GM21526 (cell line): ENCODE measurements around the gene NPW.
A peak's percentile ranks its signal among the peaks of the same experiment; 100 is the strongest.
"Not testable (repeated sequence)": the region's sequence is repeated elsewhere in the genome, so short reads cannot be mapped to it uniquely, and the experiment has no call there.

Experiments used
- ATAC-seq: cut with Tn5 transposase; IDR thresholded peaks from one replicate; pipeline ENCODE4 v1.9.1; 2021; ENCODE audit warnings: moderate library complexity; ENCODE audit not compliant: unreplicated experiment, low FRiP score

NPW gene

GRCh38 chr16:2001035-2001434 is 18.6 kb upstream of the NPW start:
- ATAC-seq = no peak

- ATAC-seq = no peak
These were observed 17.9 kb upstream of the NPW start for GRCh38 chr16:2001456-2002355.

GRCh38 chr16:2002406-2003230 is 17.0 kb upstream of the NPW start:
- ATAC-seq = no peak

DNA sequence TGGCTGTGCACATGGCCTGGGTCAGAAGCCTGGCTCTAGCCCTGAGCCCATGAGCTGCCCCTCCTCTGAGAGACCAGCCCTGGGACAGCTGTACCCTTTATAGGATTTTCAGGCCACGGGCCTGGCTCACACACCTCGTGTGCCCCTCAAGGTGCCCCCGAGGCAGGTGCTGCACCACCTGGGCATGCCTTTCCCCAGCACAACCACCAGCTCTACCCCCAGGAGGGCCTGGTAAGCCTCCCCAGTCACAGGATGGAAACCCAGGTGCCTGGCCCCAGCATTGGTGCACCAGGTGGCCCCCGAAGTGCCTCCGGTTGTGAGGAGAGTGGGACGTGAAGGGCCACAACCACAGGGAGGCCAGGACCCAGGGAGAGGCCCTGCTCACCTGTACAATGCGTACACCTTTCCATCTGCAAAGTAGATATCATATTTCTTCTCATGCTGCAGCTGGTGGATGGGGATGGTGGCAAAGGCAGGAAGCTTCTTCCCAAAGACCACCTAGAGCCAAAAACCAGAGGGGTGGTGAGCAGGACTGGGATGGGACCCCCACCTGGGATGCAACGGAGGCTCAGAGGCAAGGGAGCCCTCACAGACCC is 16.3 kb upstream of the NPW start:
- ATAC-seq = no peak

- ATAC-seq = no peak
These were observed 15.6 kb upstream of the NPW start for GRCh38 chr16:2003827-2004641.

DNA sequence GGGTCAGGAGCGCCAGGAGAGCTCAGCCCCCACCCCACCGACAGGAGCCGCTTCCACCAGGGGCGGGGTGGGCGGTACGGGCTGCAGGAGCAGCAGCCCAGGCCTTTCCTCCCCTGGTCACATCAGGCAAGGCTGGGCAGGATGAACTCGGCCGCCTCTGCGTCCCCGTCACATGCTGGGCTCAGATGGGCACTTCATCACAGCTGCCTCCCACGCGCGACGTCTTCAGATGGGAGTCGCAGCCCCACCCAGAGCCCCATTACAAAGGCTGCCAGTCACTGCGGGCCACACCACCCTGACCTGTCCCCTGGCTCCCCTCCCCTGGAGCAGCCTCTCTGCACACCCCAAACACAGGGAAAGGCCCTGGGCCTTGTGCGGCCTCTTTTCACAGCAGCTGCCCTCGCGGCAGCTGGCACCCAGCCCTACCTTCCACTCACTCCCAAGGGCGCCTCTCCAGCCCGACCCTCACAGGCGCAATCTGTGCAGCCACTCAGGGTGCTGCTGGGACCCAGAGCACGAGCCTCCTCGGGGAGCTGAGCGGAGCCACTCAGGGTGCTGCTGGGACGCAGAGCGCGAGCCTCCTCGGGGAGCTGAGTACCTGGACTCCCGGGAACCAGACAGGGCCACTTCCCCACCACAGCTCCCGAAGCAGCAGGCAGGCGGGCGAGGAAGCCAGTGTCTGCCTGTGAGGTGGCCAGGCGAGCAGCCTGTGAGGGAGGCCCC is 14.6 kb upstream of the NPW start:
- ATAC-seq = no peak

GRCh38 chr16:2005646-2006045 is 13.9 kb upstream of the NPW start:
- no peak for ATAC-seq

DNA sequence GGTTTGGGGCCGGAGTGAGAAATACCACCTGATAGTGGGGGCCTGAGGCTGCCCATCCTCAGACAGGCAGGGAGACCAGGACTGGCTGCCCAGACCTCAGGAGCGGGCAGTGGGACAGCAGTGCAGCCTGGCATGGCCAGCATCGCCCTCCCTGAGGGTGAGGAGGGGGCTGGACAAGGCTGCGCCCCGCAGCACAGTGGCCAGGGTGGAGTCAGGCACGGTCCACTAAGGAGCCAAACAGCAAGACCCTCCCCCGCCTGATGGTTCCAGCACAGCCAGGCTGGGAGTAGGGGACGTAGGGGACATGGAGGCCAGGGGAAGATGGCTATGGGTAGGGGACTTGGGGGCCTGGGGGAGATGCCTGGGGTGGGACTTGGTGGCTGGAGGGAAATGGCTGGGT is 13.3 kb upstream of the NPW start:
- ATAC-seq = no peak

DNA sequence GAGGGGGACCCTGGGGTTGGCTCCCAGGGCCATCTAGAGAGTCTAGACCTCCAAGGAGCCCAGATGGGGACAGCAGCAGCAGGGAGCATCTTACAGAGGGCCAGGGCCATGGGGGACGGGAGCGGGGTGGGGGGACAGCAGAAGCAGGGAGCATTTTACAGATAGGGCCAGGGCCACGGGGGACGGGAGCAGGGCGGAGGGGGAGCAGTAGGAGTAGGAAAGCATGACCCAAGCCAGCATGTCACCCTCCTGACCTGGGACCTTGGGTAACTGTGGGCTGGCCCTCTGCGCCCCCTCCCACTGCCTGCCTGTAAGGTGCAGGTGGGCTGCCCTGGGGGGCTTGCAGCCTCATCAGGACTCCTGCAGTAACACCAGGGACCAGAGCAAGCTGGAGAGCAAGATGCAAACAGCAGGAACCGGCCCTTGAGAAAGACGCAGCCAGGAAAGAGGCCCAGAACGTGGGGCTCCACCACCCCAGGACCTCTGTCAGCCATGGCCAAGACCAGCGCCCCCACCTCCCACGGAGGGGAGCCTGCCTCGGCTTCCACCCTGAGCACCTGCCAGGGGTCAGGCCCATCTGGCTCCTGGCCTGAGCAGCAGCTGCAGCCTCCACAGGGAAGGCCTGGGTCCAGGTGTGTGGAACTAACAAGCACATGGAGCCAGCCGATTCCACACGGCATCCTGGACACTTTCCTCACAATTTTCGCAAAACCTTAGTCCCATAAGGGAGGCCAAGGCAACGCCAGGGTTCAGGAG is 12.3 kb upstream of the NPW start:
- no peak for ATAC-seq

DNA sequence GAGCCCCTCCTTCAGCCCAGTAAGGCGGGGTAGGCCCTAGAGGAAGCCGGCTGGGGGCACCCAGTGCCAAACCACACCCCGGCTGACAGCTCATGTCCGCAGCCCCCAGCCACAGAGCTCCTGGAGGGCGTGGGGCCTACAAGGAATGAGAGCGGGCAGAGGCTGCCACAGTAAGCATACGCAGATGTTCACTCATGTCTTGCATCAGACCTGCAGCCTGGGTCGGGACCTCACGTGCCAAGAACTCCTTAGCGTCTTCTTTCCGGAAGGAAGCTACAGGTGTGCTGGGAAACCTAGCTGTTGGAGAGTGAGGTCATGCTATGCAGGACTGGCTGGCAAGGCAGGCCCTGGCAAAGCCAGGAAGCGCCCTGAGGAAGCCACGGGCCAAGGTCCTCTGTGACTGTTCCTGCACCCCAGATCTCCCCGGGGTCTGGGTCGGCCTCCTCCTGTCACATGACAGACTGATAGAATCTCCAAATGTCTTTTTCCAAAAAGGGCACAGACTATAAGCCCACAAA is 11.5 kb upstream of the NPW start:
- ATAC-seq = no peak

DNA sequence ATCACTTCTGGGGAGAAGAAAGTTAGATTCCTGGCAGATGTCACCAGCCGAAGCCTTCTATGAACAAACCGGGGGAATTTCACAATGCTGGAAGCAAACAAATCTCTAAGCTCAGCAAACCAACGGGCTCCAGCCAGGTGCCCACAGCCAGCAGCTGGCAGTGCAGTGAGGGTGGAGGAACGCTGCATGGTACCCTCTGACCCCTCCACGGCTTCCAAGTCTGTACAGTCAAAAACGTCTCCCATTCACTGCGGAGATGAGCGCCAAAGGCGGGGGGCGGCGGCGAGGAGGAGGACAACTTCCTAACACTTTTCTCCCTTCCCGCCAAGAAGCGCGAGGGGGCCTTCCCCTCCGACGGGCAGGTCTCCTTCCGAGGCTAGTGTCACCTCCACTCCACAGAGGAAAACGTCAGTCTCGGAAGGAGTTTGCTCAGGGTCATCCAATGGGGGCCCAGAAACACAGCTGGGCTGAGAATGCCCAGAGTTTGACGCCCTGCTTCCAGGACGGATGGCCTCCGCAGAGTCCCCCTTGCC is 10.9 kb upstream of the NPW start:
- ATAC-seq = no peak

GRCh38 chr16:2009164-2009711 is 10.3 kb upstream of the NPW start:
- peak; percentile 18 for ATAC-seq

GRCh38 chr16:2009791-2010510 is 9.6 kb upstream of the NPW start, which contains the start of gene ZNF598:
Gene ZNF598, minus strand, starts transcription at chr16:2009821.
- peak; percentile 58 for ATAC-seq

DNA sequence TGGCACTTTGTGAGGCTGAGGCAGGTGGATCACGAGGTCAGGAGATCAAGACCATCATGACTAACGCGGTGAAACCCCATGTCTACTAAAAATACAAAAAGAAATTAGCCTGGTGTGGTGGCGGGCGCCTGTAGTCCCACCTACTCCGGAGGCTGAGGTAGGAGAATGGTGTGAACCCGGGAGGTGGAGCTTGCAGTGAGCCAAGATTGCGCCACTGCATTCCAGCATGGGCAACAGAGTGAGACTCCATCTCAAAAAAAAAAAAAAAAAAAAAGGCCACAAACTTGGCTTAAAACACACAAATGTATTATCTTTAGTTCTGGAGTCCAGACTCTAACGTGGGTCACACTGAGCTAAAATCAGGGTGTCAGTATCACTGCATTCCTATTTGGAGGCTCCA is 7.9 kb upstream of the NPW start:
- not testable (repeated sequence) for ATAC-seq

GRCh38 chr16:2013527-2013926 is 6.1 kb upstream of the NPW start:
- no peak for ATAC-seq

GRCh38 chr16:2015117-2015946 is 4.3 kb upstream of the NPW start:
- ATAC-seq = no peak

DNA sequence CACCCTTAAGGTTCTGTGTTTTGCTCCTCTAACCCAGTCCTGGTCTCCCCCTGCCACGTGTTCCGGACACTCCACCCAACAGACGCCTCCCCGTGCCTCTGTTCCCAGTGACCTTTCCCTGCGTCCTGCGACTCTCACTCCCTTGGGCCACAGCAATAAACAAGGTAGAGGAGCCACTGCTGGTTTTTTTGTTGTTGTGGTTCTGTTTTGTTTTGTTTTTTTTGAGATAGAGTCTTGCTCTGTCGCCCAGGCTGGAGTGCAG is 3.7 kb upstream of the NPW start:
- ATAC-seq = no peak
